ENCODE results near the gene NCKAP5L. TPM values are rescaled to one million over a fixed set of nuclear protein-coding genes. Genes with fewer than 3 reads are reported as not detected.
A peak's percentile ranks its signal among the peaks of the same experiment; 100 is the strongest.

NCKAP5L gene
- total and polyA plus RNA-seq, 9 of the 15 experiments (the other 6 are each of a cell fraction or from before 2014, with no cell fraction given) = 0.01 to 14.4 (median 3.7) TPM

GRCh38 chr12:49842519-49843352 is 14.5 kb upstream of the NCKAP5L start, which contains the start of gene BCDIN3D (continued):
- TF ChIP-seq EP300 (IDR thresholded peaks at IDR 0.05; ENCODE audit: low read length) (no peak), C11orf30 (IDR thresholded peaks at IDR 0.05; ENCODE audit: low read depth) (peak; percentile 56; the same call in 1 of the 2 replicates), CHD1 (IDR thresholded peaks at IDR 0.05; ENCODE audit: low read length) (peak; percentile 43), MCM2 (IDR thresholded peaks at IDR 0.05; ENCODE audit: low read depth) (no peak), ZNF644 (tag; IDR thresholded peaks at IDR 0.05; ENCODE audit: low read depth) (no peak), CREB3 (tag; conservative IDR thresholded peaks at IDR 0.05; ENCODE audit: low read depth) (no peak), EGR1 (conservative IDR thresholded peaks at IDR 0.05) (peak; percentile 99), TEAD1 (CRISPR knock-in tag; IDR thresholded peaks at IDR 0.05) (peak; percentile 20 to 66; a peak in 1 of 4 replicates), THAP12 (CRISPR knock-in tag; IDR thresholded peaks at IDR 0.05) (0 out of 2 replicates have a peak, but pooled peaks have one; percentile 48), CCAR2 (IDR thresholded peaks at IDR 0.05; ENCODE audit: low read depth, low read length) (no peak), RBFOX2 (IDR thresholded peaks at IDR 0.05; ENCODE audit: low read depth, low read length) (peak; percentile 99), KDM1A (IDR thresholded peaks at IDR 0.05) (peak; percentile 8 to 65; a peak in 1 of 4 replicates), TBP (optimal IDR thresholded peaks at IDR 0.05; ENCODE audit: low read depth, low read length) (peak; percentile 79), EP400 (IDR thresholded peaks at IDR 0.05) (peak; percentile 78), HCFC1 (IDR thresholded peaks at IDR 0.05; ENCODE audit: low read depth, low read length) (peak; percentile 69), SETDB1 (IDR thresholded peaks at IDR 0.05; ENCODE audit: low read length) (no peak), ZNF143 (CRISPR knock-in tag; IDR thresholded peaks at IDR 0.05) (0 out of 2 replicates have a peak, but pooled peaks have one; percentile 39), TAF1 (IDR thresholded peaks at IDR 0.05; ENCODE audit: control insufficient read depth, extremely low read depth, insufficient read depth, low read length, severe bottlenecking) (peak; percentile 83), ZBTB11 (CRISPR knock-in tag; IDR thresholded peaks at IDR 0.05) (peak; percentile 78 to 96 (median 83); a peak in 5 of 6 replicates), MEIS2 (IDR thresholded peaks at IDR 0.05; ENCODE audit: partially characterized antibody) (peak; percentile 45), KAT8 (IDR thresholded peaks at IDR 0.05; ENCODE audit: low read depth) (no peak)

Data from K562 (cell line).